Occipital lobe (tissue), 2 donors: Measurements from ENCODE around the gene SUSD6. TPM values are rescaled to one million over a fixed set of nuclear protein-coding genes. Genes with fewer than 3 reads are reported as not detected.
A peak's percentile ranks its signal among the peaks of the same experiment; 100 is the strongest.
"Not testable (repeated sequence)": the region's sequence is repeated elsewhere in the genome, so short reads cannot be mapped to it uniquely, and the experiment has no call there.

Source experiments
- DNase-seq: peaks from one replicate; lab custom pipeline; 2025; lab: John Stamatoyannopoulos, UW
- total RNA-seq: library from RNA; depleted of rRNA; stranded (reverse); fragments of >200 nt; gene quantifications from one replicate; pipeline ENCODE4 v1.2.3, GENCODE V29; 2014

The SUSD6 gene
- total RNA-seq, 1 donor from 2014 or later = 6.1 TPM

DNA sequence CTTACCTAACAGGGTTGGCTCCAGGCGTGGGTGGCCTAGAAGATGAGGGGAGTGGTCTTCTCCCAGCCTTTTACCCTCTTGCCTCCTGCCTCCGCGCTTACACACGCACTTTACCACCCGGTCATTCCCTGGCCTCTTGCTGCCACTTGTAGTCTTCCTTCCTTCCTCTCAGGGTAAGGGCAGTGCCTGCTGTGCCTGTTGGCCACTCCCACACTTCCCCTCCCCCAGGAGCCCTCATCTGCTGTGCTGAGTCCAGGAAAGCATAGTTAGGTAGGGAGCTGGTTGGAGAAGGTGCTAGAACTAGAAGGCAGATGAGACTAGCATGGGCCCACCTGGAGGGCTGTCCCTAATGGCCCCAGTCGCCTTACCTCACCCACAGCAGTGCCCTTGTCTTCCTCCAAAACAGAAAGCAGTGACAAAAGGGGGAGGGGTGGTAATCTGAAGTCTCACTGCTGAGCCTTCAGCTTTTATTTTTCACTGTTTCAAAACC is 101.2 kb downstream of the SUSD6 start:
- DNase-seq = no peak

DNA sequence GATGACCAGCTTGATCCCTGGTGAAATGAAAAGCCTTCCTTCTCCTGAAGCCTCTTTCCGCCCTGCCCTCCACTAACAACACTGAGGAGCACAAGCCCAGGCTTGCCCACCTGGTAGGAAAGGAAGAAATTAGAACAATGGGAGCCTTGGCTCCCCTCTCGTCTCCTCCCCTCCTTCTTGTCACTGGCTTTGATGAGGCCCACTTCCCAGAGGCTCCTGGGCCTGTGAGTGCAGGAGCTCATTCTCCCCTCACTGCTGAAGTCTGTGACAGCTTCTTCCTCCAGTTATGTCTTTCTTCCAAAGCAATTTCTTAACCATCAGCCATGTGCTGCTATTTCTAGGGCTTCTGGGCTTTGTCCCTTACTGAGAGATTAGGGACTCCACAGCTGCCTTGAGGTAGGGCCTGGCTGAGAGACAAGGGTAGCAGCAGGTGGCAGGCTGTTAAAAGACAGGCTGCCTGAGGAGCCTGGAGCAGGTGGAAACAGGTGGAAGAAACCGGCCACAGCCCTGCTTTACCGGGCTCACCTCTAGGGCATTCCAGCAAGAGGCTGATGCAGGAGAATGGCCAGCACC is 101.9 kb downstream of the SUSD6 start:
- no peak for DNase-seq

DNA sequence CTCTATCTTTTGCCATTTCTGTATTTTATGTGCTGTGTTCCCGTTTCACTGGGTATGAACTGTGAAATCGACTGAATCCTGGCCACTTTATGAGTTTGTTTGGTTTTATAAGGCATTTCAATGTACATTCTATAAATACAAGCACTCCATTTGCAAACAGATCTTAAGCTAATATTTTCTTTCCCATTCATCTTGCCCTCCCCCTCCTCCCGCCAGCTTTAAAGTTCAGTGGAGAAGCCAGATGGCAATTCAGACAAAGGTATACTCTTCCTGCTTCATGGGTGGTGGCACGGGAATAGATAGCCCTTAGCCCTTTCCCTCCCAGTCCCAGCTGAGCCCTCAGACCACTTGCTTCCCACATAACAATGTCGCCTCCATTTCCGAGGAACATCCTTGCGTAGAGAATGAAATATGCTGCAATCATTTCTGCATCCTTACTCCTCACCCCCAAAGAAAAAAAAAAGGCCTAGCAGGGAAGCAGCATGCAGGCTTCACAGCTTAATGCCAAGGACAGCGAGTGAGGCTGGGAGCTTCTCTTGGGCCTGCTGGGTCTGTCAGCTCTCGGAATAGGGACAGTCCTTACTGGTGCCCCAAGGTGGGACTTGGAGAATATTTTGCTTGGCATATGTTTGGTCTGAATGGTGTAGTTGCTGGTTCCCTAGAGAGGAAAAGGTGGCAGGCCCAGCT is 102.7 kb downstream of the SUSD6 start:
- no peak for DNase-seq

- peak; percentile 19 for DNase-seq
These were observed 104.5 kb downstream of the SUSD6 start for GRCh38 chr14:69715725-69716477.

- no peak for DNase-seq
These were observed 105.2 kb downstream of the SUSD6 start for GRCh38 chr14:69716478-69717187.

- not testable (repeated sequence) for DNase-seq
These were observed 107.2 kb downstream of the SUSD6 start for GRCh38 chr14:69718614-69719013.

- no peak for DNase-seq
These were observed 108.1 kb downstream of the SUSD6 start for GRCh38 chr14:69719501-69719951.

- DNase-seq = no peak
These were observed 109.5 kb downstream of the SUSD6 start for GRCh38 chr14:69720912-69721311.

- DNase-seq = peak; percentile 79
These were observed 115.5 kb downstream of the SUSD6 start for GRCh38 chr14:69726761-69727511.

- no peak for DNase-seq
These were observed 116.5 kb downstream of the SUSD6 start for GRCh38 chr14:69727860-69728259.

DNA sequence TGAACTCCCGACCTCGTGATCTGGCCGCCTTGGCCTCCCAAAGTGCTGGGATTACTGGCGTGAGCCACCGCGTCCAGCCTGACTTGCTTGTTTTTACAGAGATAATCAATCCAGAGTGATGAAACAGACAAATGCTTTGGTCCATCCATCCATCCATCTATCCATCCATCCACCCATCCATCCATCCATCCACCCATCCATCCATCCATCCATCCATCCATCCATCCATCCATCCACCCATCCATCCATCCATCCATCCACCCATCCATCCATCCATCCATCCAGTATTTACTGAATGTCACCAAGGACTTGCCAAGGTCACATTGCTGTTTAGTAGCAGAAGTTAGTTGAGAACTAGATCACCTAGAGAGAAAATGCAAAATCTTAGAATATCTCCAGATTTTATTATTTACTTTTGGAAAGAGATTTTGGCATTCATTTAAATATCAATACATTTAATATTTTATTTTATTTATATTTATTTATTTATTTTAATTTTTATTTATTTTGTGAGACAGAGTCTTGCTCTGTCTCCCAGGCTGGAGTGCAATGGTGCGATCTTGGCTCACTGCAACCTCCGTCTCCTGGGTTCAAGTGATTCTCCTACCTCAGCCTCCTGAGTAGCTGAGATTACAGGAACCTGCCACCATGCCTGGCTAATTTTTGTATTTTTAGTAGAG is 120.7 kb downstream of the SUSD6 start:
- not testable (repeated sequence) for DNase-seq

GRCh38 chr14:69736405-69736804 is 125.0 kb downstream of the SUSD6 start:
- not testable (repeated sequence) for DNase-seq

- no peak for DNase-seq
These were observed 129.7 kb downstream of the SUSD6 start for GRCh38 chr14:69741055-69741454.

GRCh38 chr14:69749956-69750355 is 138.6 kb downstream of the SUSD6 start:
- no peak for DNase-seq

GRCh38 chr14:69750495-69750894 is 139.1 kb downstream of the SUSD6 start:
- no peak for DNase-seq

DNA sequence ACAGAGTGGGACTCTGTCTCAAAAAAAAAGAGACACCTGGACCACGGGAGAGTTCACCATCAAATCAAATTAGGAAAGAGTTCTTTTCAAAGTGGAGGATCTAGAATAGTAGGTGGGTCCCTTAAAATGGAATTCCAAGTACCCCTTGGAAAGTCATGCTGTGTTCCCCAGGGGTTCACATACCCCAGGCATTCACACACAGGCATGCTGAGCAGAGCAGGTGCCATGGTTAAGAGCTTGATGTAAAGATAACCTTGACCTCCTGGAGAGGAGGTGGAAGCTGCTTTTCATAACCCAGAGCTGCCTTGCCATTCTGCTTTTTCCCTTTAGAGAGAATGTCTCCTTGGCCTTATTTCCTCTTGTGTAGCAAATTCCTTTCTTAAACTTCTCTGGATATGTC is 141.4 kb downstream of the SUSD6 start:
- DNase-seq = no peak

DNA sequence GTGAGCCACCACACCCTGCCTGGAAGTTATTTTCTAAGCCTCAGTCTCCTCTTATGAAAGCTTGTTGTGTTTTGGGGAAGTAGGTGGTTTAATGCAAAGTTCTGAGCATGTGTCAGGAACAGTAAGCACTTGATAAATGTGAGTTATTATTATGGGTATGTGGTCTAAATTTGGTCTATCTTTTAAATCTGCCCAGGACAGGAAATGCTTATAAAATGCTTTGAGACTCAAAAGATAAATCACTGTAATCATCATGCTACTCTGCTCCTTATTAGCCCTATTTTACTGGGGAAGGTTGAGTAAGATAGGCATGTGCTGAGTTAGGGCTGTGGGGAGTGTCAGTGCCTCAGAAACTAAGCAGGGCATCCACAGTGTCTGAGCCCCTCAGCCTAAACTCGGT is 142.5 kb downstream of the SUSD6 start:
- no peak for DNase-seq

GRCh38 chr14:69754487-69754886 is 143.1 kb downstream of the SUSD6 start:
- DNase-seq = no peak

DNA sequence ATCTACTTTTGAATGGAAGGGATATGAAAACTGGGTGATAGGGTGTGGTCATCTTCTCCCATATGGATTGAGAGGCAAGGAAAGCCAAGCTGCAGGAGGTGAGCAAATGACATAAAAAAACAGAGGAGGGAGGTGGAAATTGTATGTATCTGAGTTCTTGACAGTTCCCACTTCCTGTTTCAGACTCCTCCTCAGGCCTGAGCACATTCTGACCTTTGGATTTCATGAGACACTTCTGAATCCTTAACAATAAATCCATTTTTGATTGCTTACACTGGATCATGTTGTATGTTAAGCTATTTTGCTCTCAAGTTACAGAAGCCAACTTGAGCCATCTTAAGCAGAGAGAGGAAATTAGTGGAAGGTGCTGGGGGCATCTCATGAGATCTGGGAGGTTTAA is 143.9 kb downstream of the SUSD6 start:
- DNase-seq = no peak

GRCh38 chr14:69755784-69756183 is 144.4 kb downstream of the SUSD6 start:
- DNase-seq = no peak
